ENCODE data around the gene HDAC9. TPM values are rescaled to one million over a fixed set of nuclear protein-coding genes. Genes with fewer than 3 reads are reported as not detected.

Gene HDAC9
- total RNA-seq, 4 donors from 2014 or later, result 19.6 to 48.3 (median 28.4) TPM

DNA sequence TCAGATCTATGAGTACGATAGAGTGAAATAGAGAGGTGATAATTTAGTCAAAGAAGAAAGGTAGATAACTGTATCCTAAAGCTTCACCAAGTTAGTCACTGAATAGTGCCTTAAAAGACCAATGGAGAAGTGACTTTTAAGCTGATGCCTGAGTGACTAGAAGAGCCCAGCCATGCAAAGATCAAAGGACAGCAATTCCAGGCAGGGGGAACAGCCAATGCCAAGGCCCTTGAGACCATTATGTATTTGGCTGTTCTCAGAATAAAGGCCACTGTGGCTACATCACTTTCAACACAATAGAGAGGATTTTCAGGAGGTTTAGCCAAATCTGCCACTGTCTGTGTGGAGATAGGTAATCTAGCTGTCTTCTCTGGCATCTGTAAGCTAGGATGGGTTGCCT, 17.8 kb downstream of the HDAC9 start:
- TF ChIP-seq, protein P1, sequence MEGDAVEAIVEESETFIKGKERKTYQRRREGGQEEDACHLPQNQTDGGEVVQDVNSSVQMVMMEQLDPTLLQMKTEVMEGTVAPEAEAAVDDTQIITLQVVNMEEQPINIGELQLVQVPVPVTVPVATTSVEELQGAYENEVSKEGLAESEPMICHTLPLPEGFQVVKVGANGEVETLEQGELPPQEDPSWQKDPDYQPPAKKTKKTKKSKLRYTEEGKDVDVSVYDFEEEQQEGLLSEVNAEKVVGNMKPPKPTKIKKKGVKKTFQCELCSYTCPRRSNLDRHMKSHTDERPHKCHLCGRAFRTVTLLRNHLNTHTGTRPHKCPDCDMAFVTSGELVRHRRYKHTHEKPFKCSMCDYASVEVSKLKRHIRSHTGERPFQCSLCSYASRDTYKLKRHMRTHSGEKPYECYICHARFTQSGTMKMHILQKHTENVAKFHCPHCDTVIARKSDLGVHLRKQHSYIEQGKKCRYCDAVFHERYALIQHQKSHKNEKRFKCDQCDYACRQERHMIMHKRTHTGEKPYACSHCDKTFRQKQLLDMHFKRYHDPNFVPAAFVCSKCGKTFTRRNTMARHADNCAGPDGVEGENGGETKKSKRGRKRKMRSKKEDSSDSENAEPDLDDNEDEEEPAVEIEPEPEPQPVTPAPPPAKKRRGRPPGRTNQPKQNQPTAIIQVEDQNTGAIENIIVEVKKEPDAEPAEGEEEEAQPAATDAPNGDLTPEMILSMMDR (IDR thresholded peaks at IDR 0.05; ENCODE audit: low read depth), result no peak

DNA sequence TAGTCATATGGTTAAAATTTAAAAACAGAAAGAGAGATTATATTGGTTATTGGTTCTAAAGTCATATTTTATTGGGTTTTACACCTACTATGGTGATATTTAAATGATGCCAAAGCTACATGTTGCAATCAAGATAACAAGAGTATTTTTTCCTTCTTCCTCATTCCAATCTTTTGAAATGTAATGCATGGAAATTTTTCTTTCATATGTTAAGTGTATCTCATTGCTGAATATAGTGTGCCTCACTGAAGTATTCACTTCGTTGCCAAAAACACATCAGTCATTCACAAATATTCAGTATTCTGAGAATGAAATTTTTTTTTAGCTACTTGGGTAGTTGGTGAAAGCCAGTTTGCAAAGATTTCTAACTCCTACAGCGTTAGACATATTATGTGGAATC, 19.5 kb downstream of the HDAC9 start:
- TF ChIP-seq, protein P1 (IDR thresholded peaks at IDR 0.05; ENCODE audit: low read depth), result no peak

DNA sequence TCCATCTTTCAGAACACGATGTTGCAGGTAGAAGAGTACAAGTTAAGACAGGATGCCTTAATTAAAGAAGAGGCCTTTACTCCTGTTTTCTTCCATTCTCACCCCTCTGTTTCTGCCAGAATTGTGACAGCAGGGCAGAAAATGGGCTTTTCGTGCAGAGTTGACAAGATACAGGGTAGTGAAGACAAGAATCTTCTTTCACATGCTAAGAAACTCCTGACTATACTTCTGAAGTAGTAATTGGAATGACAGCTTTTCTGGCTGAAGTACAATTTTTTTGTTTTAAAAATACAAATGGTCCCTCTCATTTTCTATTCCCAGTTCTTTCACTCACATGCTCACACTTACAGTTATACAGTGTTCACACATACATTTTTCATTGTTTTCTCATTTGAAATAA, 22.1 kb downstream of the HDAC9 start:
- TF ChIP-seq, protein P1 (IDR thresholded peaks at IDR 0.05; ENCODE audit: low read depth), result no peak

DNA sequence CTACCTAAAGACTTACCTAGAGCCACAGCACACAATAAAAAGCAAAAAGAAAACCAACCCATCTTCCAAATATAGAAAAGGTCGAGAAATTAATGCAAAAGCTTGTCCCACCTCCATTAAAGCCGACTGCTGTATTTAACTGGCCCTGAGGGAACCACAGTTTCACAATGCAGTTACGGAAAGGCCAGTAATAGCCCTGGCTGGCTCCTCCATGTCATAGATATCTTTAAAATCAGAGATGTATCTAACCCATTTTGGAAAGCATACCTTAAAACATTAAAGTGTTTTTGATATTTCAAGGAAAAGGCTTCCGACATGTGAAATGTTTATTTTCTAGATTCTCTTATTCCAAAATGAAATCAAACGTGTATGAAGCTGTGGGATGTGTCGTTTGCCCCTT, 23.0 kb downstream of the HDAC9 start:
- TF ChIP-seq, protein P1 (IDR thresholded peaks at IDR 0.05; ENCODE audit: low read depth), result no peak

DNA sequence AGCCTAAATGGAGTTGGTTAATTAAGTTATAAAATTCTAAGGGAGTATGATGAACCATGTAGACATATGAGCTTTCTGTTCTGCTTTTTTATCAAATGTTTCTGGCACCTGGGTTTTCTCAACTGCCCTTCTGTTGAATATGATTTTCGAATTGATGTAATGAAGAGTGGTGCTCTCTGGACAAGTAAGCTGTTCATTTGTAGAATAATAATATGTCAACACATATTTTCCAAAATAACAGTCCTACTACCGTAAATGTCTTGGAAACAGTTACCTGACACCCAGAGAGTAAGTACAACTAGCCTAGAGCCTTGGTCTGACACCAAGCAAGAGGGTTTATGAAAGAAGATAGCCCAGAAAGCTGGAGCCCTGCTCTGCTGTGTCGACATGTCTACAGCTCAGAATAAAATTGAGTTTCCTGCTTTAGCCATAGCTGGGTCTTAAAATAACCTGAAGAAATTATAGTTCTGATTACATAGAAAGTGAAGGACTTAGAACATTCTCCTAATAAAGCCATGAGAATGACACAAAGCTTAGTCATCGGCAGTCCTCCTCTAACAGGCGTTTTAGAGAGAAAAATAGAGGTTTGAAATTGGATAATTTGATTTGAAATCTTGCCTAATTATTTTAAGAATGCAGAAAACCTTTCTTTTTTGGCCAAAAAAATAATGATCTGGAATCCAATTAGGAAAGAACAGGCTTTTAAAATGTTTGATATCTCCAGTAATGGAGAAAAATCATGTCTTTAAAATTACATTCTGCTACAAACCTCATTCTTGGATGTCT, 25.1 kb downstream of the HDAC9 start:
- TF ChIP-seq, protein P1 (IDR thresholded peaks at IDR 0.05; ENCODE audit: low read depth), result no peak

DNA sequence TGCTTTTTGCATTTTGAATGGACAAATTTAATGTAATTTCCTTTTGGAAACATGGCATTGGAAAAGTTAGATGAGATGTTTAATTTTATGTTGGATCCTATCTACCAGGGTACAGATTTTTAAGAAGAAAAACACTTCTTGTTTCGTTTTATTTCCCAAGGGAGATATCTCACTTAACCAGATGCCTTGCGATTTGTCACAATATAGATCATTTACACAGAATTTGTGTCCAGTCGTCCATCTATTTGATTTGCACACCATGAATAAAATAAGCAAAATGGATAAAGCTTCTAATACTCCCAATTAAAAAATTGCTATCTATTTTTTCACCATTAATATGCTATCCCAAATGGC, 25.7 kb downstream of the HDAC9 start:
- TF ChIP-seq, protein P1 (IDR thresholded peaks at IDR 0.05; ENCODE audit: low read depth), result no peak

DNA sequence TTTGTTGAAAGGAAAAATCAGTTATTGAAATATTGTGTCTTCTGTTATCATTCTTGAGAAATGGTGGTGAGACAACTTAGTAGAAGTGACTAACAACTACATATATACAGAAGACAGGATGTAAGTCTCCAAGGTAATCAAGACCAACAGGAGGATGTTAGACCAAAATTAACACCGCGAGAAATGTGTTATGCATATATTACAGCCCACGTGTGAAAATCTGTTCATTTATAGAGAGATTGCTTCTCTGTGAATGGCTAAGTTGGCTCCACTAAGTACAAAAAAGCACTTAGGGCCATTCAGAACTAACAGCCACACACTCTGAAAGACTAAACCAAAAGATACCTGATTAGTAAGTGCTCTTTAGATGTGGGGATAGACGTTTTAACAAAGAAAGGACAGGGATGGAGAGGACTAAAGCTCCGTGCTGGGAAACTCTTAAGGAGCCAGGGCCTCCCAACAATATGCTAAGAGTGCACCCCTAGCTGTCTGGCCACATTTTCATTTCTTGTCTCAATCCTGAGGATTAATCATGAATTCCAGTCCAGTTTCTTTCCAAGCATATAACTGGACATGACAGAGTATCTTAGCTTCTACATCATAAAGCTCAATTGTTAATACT, 26.5 kb downstream of the HDAC9 start:
- TF ChIP-seq, protein P1 (IDR thresholded peaks at IDR 0.05; ENCODE audit: low read depth), result no peak
